SU-DHL-6 (cell line): ENCODE measurements around the gene NIPSNAP3A.

Source experiments
- EZH2phosphoT487 ChIP-seq: fragments of 200-600 bp; sonication (generic), shearing (Covaris generic); conservative IDR thresholded peaks from 2 replicates; pipeline ENCODE4 v1.6.1; 2018; ENCODE audit warnings: mild to moderate bottlenecking, antibody characterized with exemption, low read length, moderate library complexity, mixed read lengths
- TF ChIP-seq, protein P1 (sequence below): fragments of 200-600 bp; sonication (generic); IDR thresholded peaks from one replicate; pipeline ENCODE4 v1.5.1; 2017; ENCODE audit warnings: antibody characterized with exemption, mild to moderate bottlenecking, low read length, moderate library complexity; ENCODE audit not compliant: insufficient read depth, poor library complexity, severe bottlenecking

DNA sequence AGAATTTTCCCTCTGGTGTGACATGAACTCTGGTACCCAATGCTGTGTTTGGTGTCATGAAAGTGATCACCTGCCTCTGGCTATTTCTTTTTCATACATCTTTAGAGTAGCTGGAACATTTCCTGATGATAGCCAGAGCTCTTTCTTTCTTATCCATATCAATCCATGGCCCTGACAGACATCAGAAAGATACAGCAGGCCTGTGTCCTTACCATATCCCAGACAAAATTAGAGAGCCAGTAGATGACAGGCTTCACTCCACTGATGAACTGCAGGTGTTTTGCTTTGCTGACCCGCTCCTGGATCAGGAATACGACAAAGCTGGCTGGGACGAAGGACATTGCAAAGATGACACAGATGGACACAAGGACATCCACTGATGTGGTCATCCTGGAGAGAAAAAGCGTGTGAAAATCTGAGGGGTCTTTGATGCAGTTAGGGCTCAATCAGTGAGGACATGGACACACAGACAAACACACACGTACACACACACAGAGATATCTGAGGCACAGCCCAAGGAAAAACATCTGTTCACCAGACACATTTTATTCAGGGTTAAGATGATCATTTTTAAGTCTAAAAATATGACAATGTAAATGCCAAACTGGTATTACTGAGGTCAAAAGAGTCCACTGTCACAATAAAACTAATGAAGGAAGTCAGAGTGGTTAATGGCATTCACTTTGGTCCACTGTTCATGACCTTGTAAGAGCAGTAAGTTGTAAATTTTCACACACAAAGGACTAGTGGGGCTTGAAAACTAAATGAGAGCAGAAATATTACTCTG is 50.9 kb downstream of the NIPSNAP3A start:
- TF ChIP-seq, protein P1, sequence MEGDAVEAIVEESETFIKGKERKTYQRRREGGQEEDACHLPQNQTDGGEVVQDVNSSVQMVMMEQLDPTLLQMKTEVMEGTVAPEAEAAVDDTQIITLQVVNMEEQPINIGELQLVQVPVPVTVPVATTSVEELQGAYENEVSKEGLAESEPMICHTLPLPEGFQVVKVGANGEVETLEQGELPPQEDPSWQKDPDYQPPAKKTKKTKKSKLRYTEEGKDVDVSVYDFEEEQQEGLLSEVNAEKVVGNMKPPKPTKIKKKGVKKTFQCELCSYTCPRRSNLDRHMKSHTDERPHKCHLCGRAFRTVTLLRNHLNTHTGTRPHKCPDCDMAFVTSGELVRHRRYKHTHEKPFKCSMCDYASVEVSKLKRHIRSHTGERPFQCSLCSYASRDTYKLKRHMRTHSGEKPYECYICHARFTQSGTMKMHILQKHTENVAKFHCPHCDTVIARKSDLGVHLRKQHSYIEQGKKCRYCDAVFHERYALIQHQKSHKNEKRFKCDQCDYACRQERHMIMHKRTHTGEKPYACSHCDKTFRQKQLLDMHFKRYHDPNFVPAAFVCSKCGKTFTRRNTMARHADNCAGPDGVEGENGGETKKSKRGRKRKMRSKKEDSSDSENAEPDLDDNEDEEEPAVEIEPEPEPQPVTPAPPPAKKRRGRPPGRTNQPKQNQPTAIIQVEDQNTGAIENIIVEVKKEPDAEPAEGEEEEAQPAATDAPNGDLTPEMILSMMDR = no peak
- no peak for TF ChIP-seq EZH2phosphoT487
